ENCODE results near the gene DOC2A. TPM values are rescaled to one million over a fixed set of nuclear protein-coding genes. Genes with fewer than 3 reads are reported as not detected.

DOC2A gene
- total and polyA plus RNA-seq, 9 of the 15 experiments (the other 6 are each of a cell fraction or from before 2014, with no cell fraction given), result 0.03 to 0.38 (median 0.28) TPM; not detected in 1

- TF ChIP-seq ERF (CRISPR knock-in tag; IDR thresholded peaks at IDR 0.05) (no peak), XRCC3 (IDR thresholded peaks at IDR 0.05) (no peak), ZNF561 (CRISPR knock-in tag; conservative IDR thresholded peaks at IDR 0.05) (no peak), KLF16 (IDR thresholded peaks at IDR 0.05) (peak; percentile 88), ZNF740 (CRISPR knock-in tag; IDR thresholded peaks at IDR 0.05) (no peak; the same call in 1 of the 2 replicates), ZNF740 (tag; IDR thresholded peaks at IDR 0.05) (no peak), MYNN (IDR thresholded peaks at IDR 0.05) (0 out of 2 replicates have a peak, but pooled peaks have one; percentile 17), MYNN (CRISPR knock-in tag; IDR thresholded peaks at IDR 0.05) (no peak), SIN3A (IDR thresholded peaks at IDR 0.05; ENCODE audit: borderline replicate concordance in 2 of 2, control insufficient read depth in 1 of 2, low read depth in 2 of 2, low read length in 2 of 2) (peak; percentile 80 to 94; a peak in 1 of 4 replicates), SOX6 (IDR thresholded peaks at IDR 0.05) (peak; percentile 56), MBD1 (CRISPR knock-in tag; IDR thresholded peaks at IDR 0.05) (no peak), ETS2 (tag; IDR thresholded peaks at IDR 0.05; ENCODE audit: borderline replicate concordance, poor library complexity, severe bottlenecking) (no peak), DLX4 (CRISPR knock-in tag; IDR thresholded peaks at IDR 0.05) (no peak), ZNF589 (CRISPR knock-in tag; IDR thresholded peaks at IDR 0.05; ENCODE audit: low read depth) (no peak), PML (IDR thresholded peaks at IDR 0.05; ENCODE audit: low read length) (no peak), ZC3H11A (IDR thresholded peaks at IDR 0.05; ENCODE audit: low read depth, low read length) (no peak), BRCA1 (IDR thresholded peaks at IDR 0.05) (no peak), BRCA1 (CRISPR knock-in tag; IDR thresholded peaks at IDR 0.05) (no peak), COPS2 (conservative IDR thresholded peaks at IDR 0.05) (no peak), SAFB (IDR thresholded peaks at IDR 0.05; ENCODE audit: borderline replicate concordance, low read depth, low read length) (no peak), CEBPG (CRISPR knock-in tag; IDR thresholded peaks at IDR 0.05) (no peak), CEBPG (tag; conservative IDR thresholded peaks at IDR 0.05 in 1 of 2, IDR thresholded peaks at IDR 0.05 in 1 of 2) (no peak), FOS (IDR thresholded peaks at IDR 0.05; ENCODE audit: extremely low read depth, insufficient read length) (no peak), CTCF (IDR thresholded peaks at IDR 0.05 in 2 of 3, conservative IDR thresholded peaks at IDR 0.05 in 1 of 3; ENCODE audit: insufficient read depth in 2 of 3, low read depth in 1 of 3, low read length in 3 of 3) (no peak)
Observed at GRCh38 chr16:30052671-30053372, 42.0 kb upstream of the DOC2A start (continued).
